HTERT RPE-1 (cell line): ENCODE results near the gene NCAPG2.
"Not testable (repeated sequence)": the region's sequence is repeated elsewhere in the genome, so short reads cannot be mapped to it uniquely, and the experiment has no call there.

ENCODE experiments used
- in situ Hi-C: fragments of 300-500 bp; cut with MboI; formaldehyde crosslinking; loops from 4 replicates; pipeline ENCODE4 v1.14.3; 2020; ENCODE audit warnings: low sequenced_read_pairs

NCAPG2 gene

DNA sequence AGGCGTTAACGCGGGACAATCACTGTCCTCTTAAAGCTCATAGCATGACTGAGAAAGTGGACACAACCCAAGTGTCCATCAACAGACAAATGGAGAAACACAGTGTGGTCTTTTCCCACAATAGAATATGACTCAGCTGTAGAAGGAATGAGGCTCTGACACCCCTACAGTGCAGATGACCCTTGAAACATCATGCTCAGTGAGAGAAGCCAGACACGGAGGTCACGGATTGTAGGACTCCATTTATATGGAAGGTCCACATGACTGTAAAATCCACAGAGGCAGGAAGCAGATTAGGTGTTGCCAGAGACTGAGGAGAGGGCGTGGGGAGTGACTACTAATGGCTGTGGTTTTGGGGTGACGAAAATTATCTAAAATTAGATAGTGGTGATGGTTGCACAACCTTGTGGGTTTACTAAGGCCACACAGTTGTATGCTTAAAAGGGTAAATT is 6.1 kb upstream of the NCAPG2 start:
- in situ Hi-C loops = no loop called here

- in situ Hi-C loops = no loop called here
Observed at GRCh38 chr7:158707610-158708009, 3.0 kb upstream of the NCAPG2 start.

- in situ Hi-C loops = no loop called here
Observed at GRCh38 chr7:158706710-158707590, 2.3 kb upstream of the NCAPG2 start.

DNA sequence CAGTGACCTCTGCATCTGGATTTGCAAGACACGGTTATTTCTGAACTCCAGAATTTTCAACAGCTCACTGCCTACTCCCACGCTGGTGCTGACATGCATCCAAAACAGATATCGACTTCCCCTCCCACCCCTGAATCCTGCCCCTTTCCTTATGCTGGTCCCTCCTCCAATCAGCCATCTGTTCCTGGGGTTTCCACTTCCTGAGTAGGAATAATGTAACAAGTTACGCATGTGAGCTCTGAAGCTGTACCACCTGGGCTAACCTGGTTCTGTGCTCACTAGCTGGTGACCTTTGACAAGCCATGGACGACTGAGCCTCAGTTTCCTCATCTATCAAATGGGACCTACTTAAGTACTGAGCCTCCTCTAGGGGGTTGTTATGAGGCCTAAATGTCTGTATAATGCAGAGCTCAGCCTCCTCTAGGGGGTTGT is 1.7 kb upstream of the NCAPG2 start:
- in situ Hi-C loops = no loop called here

DNA sequence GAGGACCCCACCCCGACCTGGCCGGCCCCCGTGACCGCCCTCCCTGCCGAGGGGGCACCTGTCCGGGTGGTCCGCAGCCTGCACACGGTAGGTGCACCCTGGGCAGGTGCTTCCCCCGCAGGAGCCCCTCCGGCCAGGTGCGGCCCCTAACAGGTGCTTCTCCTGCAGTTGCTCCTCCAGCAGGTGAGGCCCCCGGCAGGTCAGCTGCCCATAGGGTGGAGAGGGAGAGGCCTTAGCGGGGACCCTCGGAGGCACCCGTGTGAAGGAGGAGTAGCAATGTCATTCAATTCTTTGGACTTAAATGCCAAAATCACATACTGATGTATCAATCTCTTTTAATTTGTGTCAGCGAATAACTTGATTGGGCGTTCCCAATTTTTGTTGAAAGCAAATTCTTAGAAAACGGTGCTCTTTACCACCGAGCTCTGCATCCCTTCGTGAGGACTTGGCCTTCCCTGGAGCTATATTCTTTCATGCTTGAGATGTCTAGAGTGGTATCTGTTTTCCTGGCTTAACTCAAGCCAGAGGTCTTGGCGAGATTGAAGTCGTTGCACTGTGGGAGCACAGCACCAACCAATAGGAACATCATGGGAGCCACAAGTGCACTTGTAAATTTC is 738 bp upstream of the NCAPG2 start:
- in situ Hi-C loops = no loop called here

- in situ Hi-C loops = not testable (repeated sequence)
Observed at GRCh38 chr7:158703679-158704523, 703 bp downstream of the NCAPG2 start.

DNA sequence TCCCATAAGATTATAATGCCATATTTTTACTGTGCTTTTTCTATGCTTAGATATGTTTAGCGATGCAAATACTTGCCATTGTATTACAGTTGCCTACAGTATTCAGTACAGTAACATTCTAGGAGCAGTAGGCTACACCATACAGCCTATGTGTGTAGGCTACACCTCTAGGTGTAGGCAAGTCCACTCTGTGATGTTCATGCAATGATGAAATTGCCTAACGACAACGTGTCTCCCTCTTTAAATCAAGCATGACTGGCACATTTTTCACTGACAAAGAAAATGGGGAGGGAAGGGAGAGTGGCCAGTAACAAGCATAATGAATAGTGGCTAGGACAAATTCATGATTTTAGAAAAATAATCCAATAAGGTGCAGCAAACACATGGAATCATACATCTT is 1.7 kb downstream of the NCAPG2 start:
- in situ Hi-C loops = no loop called here

- in situ Hi-C loops = no loop called here
Observed at GRCh38 chr7:158702196-158702595, 2.4 kb downstream of the NCAPG2 start.

GRCh38 chr7:158700008-158700407 is 4.6 kb downstream of the NCAPG2 start:
- in situ Hi-C loops = no loop called here

GRCh38 chr7:158699341-158699740 is 5.3 kb downstream of the NCAPG2 start:
- in situ Hi-C loops = no loop called here

DNA sequence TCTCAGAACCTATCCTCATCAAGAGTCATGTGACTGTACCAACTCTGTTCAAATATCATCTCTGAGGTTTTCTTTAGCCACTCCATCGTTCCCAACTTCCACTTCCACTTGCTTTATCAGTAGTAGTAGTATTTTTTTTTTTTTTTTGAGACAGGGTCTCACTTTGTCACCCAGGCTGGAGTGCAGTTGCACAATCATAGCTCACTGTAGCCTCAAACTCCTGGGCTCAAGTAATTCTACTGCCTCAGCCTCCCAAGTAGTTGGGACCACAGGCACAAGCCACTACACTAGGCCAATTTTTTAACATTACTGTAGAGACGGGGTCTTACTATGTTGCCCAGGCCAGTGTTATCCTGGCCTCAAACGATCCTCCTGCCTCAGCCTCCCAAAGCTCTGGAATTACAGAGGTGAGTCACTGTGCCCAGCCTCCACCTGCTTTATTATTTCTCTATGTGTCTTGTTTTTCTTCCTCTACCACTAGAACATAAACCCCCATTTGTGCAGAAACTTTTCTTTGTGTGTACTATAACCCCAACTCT is 5.9 kb downstream of the NCAPG2 start:
- in situ Hi-C loops = no loop called here

DNA sequence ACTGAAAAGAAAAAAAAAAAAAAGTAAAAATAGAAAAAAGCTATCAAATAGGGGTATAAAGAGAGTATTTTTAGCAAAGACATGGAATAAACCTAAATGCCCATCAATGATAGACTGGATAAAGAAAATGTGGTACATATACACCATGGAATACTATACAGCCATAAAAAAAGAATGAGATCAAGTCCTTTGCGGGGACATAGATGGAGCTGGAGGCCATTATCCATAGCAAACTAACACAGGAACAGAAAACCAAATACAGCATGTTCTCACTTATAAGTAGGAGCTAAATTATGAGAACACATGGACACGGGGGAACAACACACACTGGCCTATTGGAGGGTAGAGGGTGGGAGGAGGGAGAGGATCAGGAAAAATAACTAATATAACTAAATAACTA is 7.0 kb downstream of the NCAPG2 start:
- in situ Hi-C loops = not testable (repeated sequence)

GRCh38 chr7:158695726-158696452 is 8.7 kb downstream of the NCAPG2 start:
- in situ Hi-C loops = no loop called here

- in situ Hi-C loops = no loop called here
Observed at GRCh38 chr7:158695056-158695455, 9.5 kb downstream of the NCAPG2 start.

DNA sequence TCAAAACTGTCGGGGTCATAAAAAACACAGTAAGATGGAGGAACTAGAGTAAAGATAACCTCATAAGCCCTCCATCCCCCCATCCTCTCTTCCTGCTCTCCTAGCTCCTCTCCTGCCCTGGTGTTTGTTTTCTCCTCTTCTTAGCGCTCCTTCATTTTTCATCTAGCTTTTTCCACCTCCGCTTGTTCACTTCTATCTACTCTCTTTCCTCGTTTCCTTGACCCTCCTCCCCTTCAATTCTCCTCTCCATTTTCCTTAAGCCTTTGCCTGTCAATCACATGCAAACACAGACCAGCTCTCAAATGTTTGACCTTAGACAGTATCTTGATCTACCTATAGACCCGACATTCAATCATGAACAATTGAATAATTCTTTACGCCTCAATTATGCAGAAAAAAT is 10.0 kb downstream of the NCAPG2 start:
- in situ Hi-C loops = no loop called here

GRCh38 chr7:158689488-158689887 is 15.1 kb downstream of the NCAPG2 start:
- in situ Hi-C loops = no loop called here

- in situ Hi-C loops = no loop called here
Observed at GRCh38 chr7:158687406-158687805, 17.2 kb downstream of the NCAPG2 start.

- in situ Hi-C loops = no loop called here
Observed at GRCh38 chr7:158685693-158686092, 18.9 kb downstream of the NCAPG2 start.

DNA sequence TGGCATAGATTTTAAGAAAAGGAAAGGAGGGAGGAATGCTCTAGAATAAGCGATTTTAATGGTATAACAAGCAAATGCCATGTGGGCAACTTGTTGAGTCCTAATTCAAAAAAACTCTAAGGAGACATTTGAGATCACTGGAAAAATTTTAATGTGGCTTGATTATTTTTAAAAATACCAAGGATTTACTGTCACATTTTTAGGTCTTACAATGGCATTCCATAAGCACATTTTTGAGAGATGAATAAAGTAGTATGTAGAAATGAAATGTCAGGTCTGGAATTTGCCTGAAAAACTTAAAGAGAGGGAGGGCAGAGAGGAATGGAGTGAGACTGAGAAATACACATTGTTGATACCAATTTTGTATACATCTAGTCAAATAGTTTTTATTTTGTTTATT is 20.3 kb downstream of the NCAPG2 start:
- in situ Hi-C loops = no loop called here

GRCh38 chr7:158683541-158683940 is 21.1 kb downstream of the NCAPG2 start:
- in situ Hi-C loops = no loop called here
